Measurements from ENCODE around the gene PTPN4. TPM values are rescaled to one million over a fixed set of nuclear protein-coding genes. Genes with fewer than 3 reads are reported as not detected.

Gene PTPN4
- total and polyA plus RNA-seq, 2 experiments from 2014 or later = 41.6 to 90.4 TPM

DNA sequence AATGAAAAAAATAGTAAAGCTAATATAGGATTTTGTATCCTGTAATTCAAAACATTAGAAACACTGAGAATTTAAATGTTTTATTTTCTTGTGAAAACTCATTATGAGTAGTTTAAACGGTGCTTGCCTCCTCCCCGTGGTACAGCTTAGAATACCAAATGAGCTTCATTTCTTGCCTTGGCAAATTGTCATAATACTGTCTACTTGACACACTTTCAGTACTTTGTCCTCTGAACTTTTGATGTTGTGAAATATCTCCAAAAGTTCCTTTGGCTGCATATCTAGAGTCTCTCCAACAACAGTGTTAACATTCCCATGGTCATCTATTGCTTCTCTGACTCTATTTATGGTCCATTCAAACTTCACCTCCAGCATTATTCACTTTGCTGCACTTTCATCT lies 191.2 kb downstream of the PTPN4 start:
- no peak for ATAC-seq
- no peaks in the 10 kb centered on the region; the same call in 1 of the 2 replicates for H4K20me1 ChIP-seq (replicated peaks; ENCODE audit: insufficient read depth)
- H3F3A ChIP-seq (replicated peaks; ENCODE audit: low read depth) = no peaks in the 10 kb centered on the region
- no peak overlapping the region for H3K27ac ChIP-seq (ENCODE audit: low read depth)
- Mint-ChIP-seq H3K27ac (no peak overlapping the region), H3K27me3 (ENCODE audit: insufficient read depth, low read depth, poor library complexity) (peaks cover 4% of the 10 kb centered on the region), H3K4me3 (no peak overlapping the region), H3K4me1 (no peaks in the 10 kb centered on the region), H3K9me3 (peaks cover 11% of the 10 kb centered on the region; the same call in 2 of the 3 replicates), H3K36me3 (ENCODE audit: low read depth) (peaks cover 57% of the 10 kb centered on the region)
- no peaks in the 10 kb centered on the region for H3K27me3 ChIP-seq (ENCODE audit: insufficient read depth)
- DNase-seq (ENCODE audit: low spot score) = no peak
- no peaks in the 10 kb centered on the region for H3K4me1 ChIP-seq (ENCODE audit: insufficient read depth)
- no peak overlapping the region for H2AFZ ChIP-seq
- H3K36me3 ChIP-seq (ENCODE audit: insufficient read depth) = peaks cover 36% of the 10 kb centered on the region
- H3K9me2 ChIP-seq (ENCODE audit: insufficient read depth) = no peaks in the 10 kb centered on the region
- no peak overlapping the region for H3K4me3 ChIP-seq
- TF ChIP-seq ZNF114 (CRISPR knock-in tag; IDR thresholded peaks at IDR 0.05) (no peak), CREB1 (CRISPR knock-in tag; IDR thresholded peaks at IDR 0.05; ENCODE audit: low read depth) (no peak), EZH2phosphoT487 (IDR thresholded peaks at IDR 0.05; ENCODE audit: unreplicated experiment) (no peak), STAT1 (IDR thresholded peaks at IDR 0.05; ENCODE audit: unreplicated experiment) (no peak), EZH2 (IDR thresholded peaks at IDR 0.05; ENCODE audit: low read depth, unreplicated experiment) (no peak), POLR2AphosphoS5 (IDR thresholded peaks at IDR 0.05; ENCODE audit: low read depth) (no peak), JUNB (IDR thresholded peaks at IDR 0.05; ENCODE audit: unreplicated experiment) (no peak), NANOG (IDR thresholded peaks at IDR 0.05; ENCODE audit: borderline replicate concordance) (no peak), ZNF331 (CRISPR knock-in tag; IDR thresholded peaks at IDR 0.05; ENCODE audit: low read depth) (no peak)
- TF ChIP-seq, protein P1, sequence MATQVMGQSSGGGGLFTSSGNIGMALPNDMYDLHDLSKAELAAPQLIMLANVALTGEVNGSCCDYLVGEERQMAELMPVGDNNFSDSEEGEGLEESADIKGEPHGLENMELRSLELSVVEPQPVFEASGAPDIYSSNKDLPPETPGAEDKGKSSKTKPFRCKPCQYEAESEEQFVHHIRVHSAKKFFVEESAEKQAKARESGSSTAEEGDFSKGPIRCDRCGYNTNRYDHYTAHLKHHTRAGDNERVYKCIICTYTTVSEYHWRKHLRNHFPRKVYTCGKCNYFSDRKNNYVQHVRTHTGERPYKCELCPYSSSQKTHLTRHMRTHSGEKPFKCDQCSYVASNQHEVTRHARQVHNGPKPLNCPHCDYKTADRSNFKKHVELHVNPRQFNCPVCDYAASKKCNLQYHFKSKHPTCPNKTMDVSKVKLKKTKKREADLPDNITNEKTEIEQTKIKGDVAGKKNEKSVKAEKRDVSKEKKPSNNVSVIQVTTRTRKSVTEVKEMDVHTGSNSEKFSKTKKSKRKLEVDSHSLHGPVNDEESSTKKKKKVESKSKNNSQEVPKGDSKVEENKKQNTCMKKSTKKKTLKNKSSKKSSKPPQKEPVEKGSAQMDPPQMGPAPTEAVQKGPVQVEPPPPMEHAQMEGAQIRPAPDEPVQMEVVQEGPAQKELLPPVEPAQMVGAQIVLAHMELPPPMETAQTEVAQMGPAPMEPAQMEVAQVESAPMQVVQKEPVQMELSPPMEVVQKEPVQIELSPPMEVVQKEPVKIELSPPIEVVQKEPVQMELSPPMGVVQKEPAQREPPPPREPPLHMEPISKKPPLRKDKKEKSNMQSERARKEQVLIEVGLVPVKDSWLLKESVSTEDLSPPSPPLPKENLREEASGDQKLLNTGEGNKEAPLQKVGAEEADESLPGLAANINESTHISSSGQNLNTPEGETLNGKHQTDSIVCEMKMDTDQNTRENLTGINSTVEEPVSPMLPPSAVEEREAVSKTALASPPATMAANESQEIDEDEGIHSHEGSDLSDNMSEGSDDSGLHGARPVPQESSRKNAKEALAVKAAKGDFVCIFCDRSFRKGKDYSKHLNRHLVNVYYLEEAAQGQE (IDR thresholded peaks at IDR 0.05; ENCODE audit: unreplicated experiment) = no peak
- TF ChIP-seq, protein P2, sequence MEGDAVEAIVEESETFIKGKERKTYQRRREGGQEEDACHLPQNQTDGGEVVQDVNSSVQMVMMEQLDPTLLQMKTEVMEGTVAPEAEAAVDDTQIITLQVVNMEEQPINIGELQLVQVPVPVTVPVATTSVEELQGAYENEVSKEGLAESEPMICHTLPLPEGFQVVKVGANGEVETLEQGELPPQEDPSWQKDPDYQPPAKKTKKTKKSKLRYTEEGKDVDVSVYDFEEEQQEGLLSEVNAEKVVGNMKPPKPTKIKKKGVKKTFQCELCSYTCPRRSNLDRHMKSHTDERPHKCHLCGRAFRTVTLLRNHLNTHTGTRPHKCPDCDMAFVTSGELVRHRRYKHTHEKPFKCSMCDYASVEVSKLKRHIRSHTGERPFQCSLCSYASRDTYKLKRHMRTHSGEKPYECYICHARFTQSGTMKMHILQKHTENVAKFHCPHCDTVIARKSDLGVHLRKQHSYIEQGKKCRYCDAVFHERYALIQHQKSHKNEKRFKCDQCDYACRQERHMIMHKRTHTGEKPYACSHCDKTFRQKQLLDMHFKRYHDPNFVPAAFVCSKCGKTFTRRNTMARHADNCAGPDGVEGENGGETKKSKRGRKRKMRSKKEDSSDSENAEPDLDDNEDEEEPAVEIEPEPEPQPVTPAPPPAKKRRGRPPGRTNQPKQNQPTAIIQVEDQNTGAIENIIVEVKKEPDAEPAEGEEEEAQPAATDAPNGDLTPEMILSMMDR (conservative IDR thresholded peaks at IDR 0.05; ENCODE audit: low read depth in 2 of 2) = no peak
- TF ChIP-seq, protein P3, sequence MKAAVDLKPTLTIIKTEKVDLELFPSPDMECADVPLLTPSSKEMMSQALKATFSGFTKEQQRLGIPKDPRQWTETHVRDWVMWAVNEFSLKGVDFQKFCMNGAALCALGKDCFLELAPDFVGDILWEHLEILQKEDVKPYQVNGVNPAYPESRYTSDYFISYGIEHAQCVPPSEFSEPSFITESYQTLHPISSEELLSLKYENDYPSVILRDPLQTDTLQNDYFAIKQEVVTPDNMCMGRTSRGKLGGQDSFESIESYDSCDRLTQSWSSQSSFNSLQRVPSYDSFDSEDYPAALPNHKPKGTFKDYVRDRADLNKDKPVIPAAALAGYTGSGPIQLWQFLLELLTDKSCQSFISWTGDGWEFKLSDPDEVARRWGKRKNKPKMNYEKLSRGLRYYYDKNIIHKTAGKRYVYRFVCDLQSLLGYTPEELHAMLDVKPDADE (IDR thresholded peaks at IDR 0.05) = no peak
- TF ChIP-seq, protein P4, sequence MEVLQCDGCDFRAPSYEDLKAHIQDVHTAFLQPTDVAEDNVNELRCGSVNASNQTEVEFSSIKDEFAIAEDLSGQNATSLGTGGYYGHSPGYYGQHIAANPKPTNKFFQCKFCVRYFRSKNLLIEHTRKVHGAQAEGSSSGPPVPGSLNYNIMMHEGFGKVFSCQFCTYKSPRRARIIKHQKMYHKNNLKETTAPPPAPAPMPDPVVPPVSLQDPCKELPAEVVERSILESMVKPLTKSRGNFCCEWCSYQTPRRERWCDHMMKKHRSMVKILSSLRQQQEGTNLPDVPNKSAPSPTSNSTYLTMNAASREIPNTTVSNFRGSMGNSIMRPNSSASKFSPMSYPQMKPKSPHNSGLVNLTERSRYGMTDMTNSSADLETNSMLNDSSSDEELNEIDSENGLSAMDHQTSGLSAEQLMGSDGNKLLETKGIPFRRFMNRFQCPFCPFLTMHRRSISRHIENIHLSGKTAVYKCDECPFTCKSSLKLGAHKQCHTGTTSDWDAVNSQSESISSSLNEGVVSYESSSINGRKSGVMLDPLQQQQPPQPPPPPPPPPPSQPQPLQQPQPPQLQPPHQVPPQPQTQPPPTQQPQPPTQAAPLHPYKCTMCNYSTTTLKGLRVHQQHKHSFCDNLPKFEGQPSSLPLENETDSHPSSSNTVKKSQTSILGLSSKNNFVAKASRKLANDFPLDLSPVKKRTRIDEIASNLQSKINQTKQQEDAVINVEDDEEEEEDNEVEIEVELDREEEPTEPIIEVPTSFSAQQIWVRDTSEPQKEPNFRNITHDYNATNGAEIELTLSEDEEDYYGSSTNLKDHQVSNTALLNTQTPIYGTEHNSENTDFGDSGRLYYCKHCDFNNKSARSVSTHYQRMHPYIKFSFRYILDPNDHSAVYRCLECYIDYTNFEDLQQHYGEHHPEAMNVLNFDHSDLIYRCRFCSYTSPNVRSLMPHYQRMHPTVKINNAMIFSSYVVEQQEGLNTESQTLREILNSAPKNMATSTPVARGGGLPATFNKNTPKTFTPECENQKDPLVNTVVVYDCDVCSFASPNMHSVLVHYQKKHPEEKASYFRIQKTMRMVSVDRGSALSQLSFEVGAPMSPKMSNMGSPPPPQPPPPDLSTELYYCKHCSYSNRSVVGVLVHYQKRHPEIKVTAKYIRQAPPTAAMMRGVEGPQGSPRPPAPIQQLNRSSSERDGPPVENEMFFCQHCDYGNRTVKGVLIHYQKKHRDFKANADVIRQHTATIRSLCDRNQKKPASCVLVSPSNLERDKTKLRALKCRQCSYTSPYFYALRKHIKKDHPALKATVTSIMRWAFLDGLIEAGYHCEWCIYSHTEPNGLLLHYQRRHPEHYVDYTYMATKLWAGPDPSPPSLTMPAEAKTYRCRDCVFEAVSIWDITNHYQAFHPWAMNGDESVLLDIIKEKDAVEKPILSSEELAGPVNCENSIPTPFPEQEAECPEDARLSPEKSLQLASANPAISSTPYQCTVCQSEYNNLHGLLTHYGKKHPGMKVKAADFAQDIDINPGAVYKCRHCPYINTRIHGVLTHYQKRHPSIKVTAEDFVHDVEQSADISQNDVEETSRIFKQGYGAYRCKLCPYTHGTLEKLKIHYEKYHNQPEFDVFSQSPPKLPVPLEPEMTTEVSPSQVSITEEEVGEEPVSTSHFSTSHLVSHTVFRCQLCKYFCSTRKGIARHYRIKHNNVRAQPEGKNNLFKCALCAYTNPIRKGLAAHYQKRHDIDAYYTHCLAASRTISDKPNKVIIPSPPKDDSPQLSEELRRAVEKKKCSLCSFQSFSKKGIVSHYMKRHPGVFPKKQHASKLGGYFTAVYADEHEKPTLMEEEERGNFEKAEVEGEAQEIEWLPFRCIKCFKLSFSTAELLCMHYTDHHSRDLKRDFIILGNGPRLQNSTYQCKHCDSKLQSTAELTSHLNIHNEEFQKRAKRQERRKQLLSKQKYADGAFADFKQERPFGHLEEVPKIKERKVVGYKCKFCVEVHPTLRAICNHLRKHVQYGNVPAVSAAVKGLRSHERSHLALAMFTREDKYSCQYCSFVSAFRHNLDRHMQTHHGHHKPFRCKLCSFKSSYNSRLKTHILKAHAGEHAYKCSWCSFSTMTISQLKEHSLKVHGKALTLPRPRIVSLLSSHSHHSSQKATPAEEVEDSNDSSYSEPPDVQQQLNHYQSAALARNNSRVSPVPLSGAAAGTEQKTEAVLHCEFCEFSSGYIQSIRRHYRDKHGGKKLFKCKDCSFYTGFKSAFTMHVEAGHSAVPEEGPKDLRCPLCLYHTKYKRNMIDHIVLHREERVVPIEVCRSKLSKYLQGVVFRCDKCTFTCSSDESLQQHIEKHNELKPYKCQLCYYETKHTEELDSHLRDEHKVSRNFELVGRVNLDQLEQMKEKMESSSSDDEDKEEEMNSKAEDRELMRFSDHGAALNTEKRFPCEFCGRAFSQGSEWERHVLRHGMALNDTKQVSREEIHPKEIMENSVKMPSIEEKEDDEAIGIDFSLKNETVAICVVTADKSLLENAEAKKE (CRISPR knock-in tag; IDR thresholded peaks at IDR 0.05) = no peak
- no peaks in the 10 kb centered on the region for H3K79me2 ChIP-seq (replicated peaks; ENCODE audit: insufficient read depth)
- H3K4me2 ChIP-seq = no peak overlapping the region

All from GM23338 (cell line).